SH-SY5Y (cell line): ENCODE results near the gene RAMAC.

Experiments used
- GATA2 ChIP-seq: IDR thresholded peaks from 2 replicates; pipeline ENCODE4 v1.6.1; 2011; ENCODE audit warnings: mild to moderate bottlenecking, low read depth, low read length
- GATA3 ChIP-seq: IDR thresholded peaks from 2 replicates; pipeline ENCODE4 v1.6.1; 2011; ENCODE audit warnings: low read depth, mild to moderate bottlenecking, low read length, moderate library complexity

DNA sequence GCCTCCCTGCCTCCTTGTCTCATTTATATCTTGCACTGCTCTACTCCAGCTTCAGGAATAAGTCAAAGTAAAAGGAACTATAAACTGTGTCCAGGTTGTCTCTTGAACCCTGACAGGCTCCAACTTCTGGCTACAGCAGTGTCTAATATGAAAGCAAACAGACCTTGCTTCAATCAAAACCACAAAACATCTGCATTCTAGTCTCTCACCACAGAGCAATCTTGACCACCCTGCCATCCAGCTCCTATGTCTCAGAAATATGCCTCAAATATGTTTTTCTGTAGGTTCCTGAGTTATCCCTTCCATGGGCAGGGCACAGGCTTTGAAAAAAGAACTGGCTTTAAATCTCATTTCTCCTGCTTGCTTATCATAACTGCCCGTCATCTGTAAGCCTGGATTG is 13.0 kb upstream of the RAMAC start:
- TF ChIP-seq GATA3 (no peak), GATA2 (no peak)
